T-helper 1 cell treated with Interleukin-12 subunit alpha and Interleukin-12 subunit beta and Interleukin-4 antibody, amounts not matched to agents 30 ng/mL and 1 ng/mL, for 36 hours (primary cell): ENCODE data around the gene MRPL1. TPM values are rescaled to one million over a fixed set of nuclear protein-coding genes. Genes with fewer than 3 reads are reported as not detected.

ENCODE experiments used
- intact Hi-C: fragments of 100-400 bp; cut with micrococcal nuclease; formaldehyde crosslinking; loops from one replicate; pipeline ENCODE4 v1.15.1; 2024
- total RNA-seq: library from RNA; stranded (reverse); gene quantifications from 2 replicates; pipeline ENCODE4 v1.2.3, GENCODE V29; 2022

MRPL1 gene
- total RNA-seq, 1 donor from 2014 or later = 25.8 TPM

DNA sequence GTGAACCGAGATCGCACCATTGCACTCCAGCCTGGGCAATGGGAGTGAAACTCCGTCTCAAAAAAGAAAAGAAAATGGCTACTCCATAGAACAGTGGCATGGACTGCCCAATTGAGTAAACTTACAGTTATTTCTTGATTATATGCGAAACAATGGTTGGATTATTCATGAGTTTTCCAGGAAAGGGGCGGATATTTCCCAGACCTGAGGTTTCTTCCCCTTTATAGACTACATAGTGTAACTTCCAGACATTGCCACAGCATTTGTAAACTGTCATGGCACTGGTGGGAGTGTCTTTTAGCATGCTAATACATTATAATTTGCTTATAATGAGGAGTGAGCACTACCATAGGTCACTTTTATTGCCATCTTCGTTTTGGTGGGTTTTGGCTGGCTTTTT, 14.1 kb upstream of the MRPL1 start:
- intact Hi-C loops = no loop called here

DNA sequence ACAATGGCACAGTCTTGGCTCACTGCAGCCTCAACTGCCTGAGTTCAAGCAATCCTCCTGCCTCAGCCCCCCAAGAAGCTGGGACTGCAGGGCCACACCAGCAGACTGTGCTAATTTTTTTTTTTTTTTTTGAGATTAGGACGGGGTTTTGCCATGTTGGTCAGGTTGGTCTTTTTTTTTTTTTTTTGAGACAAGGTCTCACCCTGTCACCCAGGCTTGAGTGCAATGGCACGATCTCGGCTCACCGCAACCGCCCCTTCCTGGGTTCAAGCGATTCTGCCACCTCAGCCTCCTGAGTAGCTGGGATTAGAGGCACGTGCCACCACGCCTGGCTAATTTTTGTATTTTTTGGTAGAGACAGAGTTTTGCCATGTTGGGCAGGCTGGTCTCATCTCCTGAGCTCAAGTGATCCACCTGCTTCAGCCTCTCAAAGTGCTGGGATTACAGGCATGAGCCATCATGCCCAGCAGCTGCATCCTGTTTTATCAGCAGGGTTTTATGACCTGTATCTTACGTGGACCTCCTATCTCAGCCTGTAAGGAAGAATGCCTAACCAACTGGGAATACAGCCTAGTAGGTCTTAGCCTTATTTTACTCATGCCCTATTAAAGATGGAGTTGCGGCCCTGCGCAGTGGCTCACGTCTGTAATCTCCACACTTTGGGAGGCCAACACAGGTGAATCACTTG, 13.2 kb upstream of the MRPL1 start:
- intact Hi-C loops = no loop called here

DNA sequence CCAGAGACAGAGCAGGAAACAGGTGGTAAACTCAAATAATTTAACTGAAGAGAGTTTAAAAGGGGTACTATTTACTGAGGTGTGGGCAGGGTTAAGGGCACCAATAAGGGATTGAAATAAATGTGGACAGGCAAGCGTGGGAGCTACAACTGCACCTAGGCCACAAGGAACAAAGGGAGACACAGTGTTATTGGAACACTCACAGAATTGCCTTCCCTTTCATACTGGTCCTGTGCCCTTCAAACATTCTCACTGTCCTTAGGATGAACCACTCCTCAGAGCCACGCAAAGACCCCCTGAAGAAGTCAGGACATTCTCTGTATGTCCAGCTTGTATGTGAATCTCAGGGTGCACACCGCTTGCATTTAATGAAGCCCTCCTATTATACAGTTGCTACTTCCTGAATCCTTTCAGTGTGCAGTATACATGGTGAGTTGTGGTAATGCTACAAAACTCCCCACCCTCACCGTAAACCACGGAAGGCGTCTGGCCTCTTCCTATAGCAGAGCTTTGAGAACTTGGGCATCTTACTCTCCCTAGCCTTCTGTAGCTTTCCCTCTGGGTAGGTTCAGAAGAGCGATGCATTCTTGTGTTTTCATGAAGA, 9.6 kb upstream of the MRPL1 start:
- intact Hi-C loops = loop anchor here (1.0 to 10.0 kb wide), 6 partner anchors 9 to 1638 kb away; partner anchors contain the start of genes MRPL1 and SCARB2

DNA sequence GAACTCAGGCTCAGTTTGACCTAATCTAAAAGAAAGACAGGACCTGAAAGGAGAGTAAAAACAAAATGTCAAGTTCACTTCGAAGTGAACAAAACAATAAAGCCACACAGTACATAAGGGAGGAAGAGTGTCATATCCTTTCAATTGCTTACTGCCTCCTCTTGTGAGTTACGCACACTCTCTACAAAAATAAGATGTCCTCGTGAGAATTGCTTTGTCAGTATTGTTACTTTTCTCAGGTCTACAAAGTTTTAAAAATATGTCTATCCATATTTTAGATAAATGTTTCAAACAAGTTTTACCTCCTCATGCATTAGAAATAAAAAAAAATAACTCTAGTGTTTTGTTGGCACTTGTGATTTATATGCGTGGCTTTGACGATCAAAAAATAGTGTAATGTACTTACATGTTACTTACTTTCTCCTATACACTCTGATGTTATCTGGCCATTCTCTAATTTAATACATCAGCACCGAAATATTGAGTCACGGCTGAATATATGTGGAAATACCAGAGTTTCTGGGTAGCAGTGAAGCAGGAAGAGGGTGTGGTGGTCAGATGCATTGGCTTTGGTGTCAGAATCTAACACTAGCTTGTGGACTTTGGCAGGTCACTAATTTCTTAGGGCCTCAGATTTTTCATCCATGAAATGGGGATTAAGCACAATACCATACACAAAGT, 8.1 kb upstream of the MRPL1 start:
- intact Hi-C loops = loop anchor here (2.0 to 10.0 kb wide), 2 partner anchors 778 to 1640 kb away; partner anchors contain the start of gene SCARB2

DNA sequence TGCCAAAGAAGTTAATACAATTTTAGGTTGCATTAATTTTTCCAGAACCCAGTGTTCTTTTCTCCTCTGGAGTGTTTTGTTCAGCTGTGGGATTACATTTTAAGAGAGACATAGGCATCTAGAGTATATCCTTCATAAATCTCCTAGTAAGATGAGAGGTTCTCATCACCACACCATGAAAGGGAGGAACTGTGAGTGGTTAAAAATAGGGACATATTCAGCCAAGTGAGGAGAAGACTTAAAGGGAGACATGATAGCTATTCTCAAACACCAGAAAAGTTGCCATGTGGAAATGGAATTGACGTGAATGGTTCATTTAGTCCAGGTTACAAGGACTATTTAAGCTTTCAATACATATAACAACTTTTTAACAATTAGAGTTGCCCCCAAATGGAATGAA, 6.5 kb upstream of the MRPL1 start:
- intact Hi-C loops = loop anchor here (10.0 kb wide), 1 partner anchor 1641 kb away; the partner anchor contains the start of gene SCARB2

DNA sequence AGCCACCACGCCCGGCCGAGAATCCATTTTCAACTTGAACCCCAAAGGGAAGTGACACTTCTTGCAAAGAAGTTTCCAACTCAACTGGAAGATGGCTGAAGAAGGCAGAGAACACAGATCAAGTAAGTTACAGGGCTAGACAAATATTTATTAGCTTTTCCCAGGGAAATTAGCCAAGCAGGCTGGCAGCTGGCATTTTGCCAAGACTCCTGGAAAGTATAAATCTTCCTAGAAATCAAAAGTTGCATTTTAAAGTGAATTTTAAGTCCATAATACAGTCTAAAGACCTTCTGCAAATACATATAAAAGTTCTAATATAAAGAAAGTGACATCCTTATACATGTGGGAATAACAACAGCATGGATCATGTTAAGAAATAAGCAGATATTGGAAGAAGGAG, 3.4 kb upstream of the MRPL1 start:
- intact Hi-C loops = loop anchor here (10.0 kb wide), 1 partner anchor 1644 kb away; the partner anchor contains the start of gene SCARB2

DNA sequence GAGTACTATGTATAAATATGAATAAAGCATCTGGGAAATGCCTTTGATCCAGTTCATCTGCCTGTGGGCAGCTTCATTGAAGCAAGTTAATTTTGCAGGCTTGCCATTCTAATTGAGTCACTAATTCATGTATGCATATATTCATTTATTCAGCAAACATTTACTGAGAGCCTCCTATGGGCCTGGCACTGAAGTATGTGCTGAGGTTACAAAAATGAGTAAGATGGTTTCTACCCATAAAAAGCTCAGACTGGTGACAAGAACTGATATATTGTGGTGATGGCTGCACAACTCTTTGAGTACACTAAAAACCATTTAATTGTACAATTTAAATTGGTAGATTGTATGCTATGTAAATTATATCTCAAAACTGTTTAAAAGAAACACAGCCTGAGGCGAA, 1.1 kb upstream of the MRPL1 start:
- intact Hi-C loops = loop anchor here (10.0 kb wide), 1 partner anchor 397 kb away; no protein-coding TSS in a partner anchor

DNA sequence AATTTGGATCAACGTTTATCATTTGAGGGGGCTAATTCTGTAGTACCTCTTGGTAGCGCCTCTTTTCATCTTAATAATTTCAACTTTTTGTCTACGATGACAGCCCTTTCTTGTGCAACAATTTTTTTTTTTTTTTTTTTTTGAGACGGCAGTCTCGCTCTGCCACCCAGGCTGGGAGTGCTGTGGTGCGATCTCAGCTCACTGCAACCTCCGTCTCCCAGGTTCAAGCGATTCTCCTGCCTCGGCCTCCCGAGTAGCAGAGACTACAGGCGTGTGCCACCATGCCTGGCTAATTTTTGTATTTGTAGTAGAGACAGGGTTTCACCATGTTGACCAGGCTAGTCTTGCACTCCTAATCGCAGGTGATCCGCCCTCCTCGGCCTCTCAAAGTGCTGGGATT, 711 bp downstream of the MRPL1 start:
- intact Hi-C loops = loop anchor here (2.0 to 10.0 kb wide), 3 partner anchors 399 to 1873 kb away; partner anchors contain the start of genes CCNG2 and SDAD1

DNA sequence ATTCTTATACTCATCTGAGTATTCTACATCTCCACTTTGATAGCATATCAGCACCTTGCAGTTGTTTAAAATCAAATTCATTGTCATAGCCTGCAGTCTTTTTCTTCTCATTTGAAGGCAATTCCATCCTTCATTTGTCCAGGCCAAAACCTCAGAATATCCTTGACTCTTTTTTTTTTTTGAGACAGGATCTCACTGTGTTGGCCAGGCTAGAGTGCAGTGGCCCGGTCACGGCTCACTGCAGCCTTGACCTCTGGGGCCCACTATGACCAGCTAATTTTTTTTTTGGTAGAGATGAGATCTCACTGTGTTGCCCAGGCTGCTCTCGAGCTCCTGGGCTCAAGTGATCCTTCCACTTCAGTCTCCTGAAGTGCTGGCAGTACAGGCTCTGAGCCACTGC, 2.6 kb downstream of the MRPL1 start:
- intact Hi-C loops = loop anchor here (10.0 kb wide), 1 partner anchor 400 kb away; no protein-coding TSS in a partner anchor

DNA sequence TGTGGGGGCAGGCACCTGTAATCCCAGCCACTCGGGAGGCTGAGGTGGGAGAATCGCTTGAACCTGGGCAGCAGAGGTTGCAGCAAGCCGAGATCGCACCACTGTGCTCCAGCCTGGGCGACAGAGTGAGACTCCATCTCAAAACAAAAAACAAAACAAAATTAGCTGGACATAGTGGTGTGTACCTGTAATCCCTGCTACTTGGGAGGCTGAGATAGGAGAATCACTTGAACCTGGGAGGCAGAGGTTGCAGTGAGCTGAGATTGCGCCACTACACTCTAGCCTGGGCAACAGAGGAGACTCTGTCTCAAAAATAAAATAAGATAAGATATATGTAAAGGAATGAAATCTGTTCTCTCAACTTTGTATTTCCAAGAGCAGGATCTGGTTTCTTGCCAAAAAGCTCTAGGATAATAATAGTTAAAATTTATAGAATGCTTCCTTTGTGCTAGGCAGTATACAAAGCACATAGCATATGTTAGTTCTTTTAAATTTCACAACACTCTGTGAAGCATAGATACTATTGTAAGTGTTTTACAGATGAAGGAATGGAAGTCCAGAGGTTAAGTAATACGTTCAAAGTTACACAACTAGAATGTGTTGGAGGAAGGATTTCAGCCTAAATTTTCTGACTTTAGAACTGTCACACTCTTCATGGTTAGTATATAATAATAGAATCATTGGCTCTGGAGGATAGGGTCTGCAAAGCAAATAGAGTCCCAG, 10.3 kb downstream of the MRPL1 start:
- intact Hi-C loops = no loop called here

DNA sequence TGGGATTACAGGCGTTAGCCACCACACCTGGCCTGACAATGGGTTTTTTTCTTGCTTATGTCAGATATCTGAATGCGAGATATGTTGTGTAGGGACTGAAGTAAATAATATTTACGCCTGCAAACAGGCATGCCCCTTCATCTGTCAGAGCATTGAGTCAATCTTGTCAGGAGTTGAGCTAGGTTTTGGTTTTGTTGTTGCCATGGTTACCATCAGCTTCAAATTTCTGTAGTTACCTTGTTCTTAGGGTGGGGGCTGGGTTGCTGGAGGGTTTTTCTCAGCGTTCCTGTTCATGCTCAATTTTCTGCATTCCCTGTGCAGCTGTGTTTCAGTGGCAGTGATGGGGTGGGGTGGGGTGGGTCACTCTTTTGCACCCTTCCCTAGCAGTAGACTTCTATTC, 14.5 kb downstream of the MRPL1 start:
- intact Hi-C loops = no loop called here

DNA sequence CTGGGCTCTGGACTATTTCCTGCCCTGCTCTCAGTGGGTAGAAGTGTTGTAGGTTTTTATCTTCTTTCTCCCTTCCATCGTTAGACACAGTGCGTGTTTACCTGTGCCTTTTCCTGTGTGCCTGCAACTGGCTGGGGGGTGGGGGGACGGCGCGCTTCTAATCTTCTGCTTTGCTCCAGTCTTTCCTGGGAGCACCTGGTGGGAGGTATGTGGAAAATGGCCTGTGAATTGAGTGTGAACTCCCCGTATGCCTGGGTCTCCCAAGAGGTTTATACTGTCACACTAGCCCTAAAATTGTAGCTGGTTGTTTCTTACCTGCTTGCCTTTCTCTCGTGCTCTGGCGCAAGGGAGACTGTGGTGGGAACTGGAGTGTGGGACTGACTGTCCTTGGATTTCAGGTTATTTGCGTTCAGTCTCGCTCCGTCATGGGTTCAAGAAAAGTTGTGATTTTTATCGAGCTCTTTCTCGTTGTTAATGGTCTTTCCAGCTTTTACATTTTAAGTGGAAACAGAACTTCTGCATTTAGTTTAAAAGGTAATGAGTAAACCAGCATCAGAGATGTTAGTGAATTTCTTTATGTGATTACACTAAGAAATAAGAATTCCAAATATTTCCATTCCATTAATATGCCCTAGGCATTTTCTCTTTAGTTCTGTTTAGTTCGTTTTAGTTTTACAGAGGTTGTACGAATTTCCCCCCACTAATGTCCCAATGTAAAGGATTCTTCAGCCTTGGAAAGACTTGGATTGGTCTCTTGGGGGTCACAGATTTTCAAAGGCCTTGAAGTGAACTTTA, 15.3 kb downstream of the MRPL1 start:
- intact Hi-C loops = no loop called here

DNA sequence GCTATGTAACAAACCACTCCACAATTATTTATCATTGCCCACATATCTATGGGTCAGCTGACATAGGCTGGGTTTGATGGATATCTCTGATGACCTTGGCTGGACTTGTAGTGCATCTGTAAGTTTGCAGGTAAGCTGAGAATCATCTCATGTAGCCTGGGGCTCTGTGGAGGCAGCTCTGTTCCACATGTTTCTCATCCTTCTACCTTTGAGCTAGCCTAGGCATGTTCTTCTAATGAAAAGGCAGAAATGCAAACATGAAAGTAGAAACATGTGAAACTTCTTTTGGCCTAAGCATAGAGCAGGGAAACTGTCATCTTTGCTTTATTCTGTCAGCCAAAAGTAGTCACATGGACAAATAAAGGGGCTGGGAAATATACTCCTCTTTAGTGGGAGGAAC, 18.2 kb downstream of the MRPL1 start:
- intact Hi-C loops = no loop called here

DNA sequence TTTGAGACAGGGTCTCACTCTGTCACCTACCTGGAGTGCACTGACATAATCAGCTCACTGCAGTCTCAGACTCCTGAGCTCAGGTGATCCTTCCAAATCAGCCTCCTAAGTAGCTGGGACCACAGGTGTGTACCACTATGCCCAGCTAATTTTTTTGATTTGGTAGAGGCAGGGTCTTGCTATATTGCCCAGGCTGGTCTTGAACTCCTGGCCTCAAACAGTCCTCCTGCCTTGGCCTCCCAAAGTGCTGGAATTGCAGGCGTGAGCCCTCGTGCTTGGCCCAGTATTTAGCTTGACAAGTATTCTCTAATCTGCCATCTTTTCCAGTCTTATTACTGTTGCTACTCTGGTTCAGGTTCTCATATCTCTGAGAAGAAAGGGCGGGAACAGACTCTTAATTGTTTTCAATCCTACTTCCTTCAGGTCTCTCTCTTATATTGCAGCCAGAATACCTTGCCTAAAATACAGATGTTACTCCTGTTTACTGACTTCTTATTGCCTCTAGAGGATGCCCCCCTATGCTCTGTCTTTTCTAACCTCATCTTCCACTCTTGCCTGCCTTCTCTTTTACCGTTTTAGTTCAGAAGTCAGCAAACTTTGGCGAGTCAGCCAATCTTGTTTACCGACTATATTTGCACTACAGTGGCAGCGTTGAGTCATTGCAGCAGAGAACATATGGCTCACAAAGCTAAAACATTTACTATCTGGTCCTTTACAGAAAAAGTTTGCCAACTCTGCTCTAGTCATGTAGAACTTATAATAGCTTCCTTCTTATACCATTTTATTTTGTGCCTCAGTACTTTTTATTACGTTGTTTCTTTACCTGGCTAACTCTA, 19.0 kb downstream of the MRPL1 start:
- intact Hi-C loops = no loop called here

DNA sequence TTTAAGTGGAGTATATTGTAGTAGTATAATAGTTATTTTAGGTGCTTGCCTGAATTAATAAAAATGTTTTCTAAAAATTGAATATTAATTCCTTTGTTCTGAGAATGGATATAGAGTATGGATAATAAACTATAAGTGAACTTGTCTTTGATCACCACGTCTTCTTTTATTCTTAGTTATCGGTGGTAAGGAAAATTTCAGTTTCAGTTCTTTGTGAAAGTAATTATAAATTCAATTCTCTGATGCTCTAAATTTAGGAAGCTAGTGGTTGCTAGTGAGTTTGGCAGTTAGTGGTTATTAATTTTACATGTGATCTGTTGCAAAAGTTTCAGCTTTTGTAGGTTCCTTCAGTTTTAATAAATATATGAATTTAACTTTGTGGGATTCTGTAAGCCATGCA, 30.8 kb downstream of the MRPL1 start:
- intact Hi-C loops = no loop called here

DNA sequence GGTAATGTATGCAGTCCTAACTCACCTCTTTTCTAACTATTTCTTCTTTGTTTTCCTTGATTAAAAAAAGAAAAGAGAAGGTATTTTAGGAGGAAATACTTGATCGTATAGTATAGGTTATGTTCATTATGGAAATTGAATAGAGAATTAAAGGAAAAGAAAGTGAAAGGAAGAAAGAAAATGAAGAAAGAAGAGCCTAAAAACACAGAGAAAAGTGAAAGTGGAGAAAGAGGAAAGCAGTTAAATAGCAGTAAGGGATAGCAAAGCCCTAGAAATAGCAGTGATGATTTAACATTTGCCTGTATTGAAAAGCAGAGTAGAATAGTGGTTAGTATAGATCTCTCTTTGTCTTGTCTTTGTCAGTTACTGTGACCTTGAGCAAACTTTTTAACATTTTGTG, 37.0 kb downstream of the MRPL1 start:
- intact Hi-C loops = loop anchor here (1.0 kb wide), 1 partner anchor 79 kb away; no protein-coding TSS in a partner anchor

DNA sequence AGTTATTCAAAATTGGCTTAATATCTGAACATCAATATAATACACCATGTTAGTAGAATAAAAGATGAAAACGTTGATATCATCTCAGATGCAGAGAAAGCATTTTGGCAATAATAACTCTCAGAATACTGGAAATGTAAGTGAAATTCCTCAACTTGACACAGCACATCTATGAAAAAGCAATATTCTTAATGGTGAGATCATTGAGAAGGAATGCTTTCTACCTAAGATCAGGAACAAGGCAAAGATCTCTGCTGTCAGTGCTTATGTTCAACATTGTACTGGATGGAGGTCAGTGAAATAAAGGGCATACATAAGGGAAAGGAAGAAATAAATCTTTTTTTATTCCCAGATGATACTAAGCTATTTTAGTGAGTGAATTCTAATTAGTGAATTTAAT, 40.6 kb downstream of the MRPL1 start:
- intact Hi-C loops = no loop called here

DNA sequence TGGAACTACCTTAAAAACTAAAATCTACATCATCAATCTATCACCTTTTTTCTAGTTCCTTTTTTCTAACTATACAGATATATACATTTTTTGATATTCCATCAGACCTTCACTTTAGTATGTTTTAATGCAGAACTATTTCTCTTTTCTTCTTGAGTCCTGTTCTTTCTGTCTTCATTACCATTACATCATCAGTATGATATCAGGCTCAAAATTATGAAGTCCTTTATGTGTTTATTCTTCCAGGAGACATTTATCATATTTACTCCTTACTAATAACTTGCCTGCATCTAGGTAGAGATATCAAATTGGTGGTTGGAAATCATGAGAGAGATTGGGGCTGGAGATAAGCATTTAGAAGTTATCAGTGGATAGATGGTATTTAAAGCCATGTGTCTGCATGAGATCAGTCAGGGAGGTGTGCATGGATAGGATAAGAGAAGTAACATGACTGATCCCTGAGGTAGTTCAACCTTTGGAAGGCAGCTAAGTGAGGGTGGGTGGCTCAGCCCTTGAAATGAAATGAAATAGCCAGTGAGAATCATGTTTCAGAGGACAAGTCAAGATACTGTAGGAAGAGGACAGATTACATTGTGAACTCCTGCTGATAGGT, 43.1 kb downstream of the MRPL1 start:
- intact Hi-C loops = no loop called here

DNA sequence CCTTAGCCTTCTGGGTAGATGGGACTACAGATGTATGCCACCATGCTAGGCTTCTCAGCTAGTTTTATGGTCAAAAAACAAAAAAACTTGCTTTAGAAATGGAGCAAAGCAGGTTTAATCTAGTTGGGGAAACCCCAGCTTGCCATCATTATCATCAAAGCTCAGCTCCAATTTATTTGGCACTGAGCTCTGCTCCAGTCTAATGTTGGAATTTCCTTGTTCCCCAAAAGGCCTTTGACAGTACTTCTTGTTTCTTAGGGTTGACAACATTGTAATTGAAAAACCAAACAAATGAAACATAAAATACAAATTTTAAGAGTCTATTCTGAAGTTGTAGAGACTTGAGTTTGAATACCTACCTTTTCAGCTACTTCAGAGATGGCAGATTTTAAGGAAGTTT, 48.0 kb downstream of the MRPL1 start:
- intact Hi-C loops = no loop called here
